ENCODE measurements around the gene PASD1. TPM values are rescaled to one million over a fixed set of nuclear protein-coding genes. Genes with fewer than 3 reads are reported as not detected.
A peak's percentile ranks its signal among the peaks of the same experiment; 100 is the strongest.

Gene PASD1
- total and polyA plus RNA-seq, 8 donors = 0.04 to 0.20 (median 0.09) TPM; not detected in 3

DNA sequence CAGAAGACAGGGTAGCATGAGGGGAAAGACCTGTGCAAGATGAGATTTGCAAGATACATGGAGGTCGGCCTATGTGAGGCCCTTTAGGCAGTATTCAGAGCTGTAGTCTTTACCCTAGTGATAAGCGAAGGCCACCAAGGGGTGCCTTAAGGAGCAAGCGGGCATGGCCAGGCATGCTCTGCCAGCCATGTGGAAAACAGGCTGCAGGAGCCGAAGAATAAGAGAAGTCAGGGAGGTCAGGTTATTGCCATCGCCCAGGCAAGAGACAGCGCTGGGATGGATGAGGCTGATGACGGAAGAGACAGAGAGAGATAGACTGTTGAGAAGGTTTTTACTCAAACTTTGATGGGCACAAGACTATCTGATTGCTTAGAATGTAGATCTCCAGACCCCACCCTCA is 145.3 kb downstream of the PASD1 start:
- DNase-seq (no peak), ATAC-seq (no peak)
- no peaks in the 10 kb centered on the region for H3K36me3 ChIP-seq
- no peak overlapping the region for H3K4me3 ChIP-seq
- H3K27me3 ChIP-seq = no peaks in the 10 kb centered on the region
- TF ChIP-seq, protein P1, sequence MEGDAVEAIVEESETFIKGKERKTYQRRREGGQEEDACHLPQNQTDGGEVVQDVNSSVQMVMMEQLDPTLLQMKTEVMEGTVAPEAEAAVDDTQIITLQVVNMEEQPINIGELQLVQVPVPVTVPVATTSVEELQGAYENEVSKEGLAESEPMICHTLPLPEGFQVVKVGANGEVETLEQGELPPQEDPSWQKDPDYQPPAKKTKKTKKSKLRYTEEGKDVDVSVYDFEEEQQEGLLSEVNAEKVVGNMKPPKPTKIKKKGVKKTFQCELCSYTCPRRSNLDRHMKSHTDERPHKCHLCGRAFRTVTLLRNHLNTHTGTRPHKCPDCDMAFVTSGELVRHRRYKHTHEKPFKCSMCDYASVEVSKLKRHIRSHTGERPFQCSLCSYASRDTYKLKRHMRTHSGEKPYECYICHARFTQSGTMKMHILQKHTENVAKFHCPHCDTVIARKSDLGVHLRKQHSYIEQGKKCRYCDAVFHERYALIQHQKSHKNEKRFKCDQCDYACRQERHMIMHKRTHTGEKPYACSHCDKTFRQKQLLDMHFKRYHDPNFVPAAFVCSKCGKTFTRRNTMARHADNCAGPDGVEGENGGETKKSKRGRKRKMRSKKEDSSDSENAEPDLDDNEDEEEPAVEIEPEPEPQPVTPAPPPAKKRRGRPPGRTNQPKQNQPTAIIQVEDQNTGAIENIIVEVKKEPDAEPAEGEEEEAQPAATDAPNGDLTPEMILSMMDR (IDR thresholded peaks at IDR 0.05) = no peak
- no peaks in the 10 kb centered on the region for H3K4me1 ChIP-seq
- no peak overlapping the region for H3K27ac ChIP-seq
- no peaks in the 10 kb centered on the region for H3K9me3 ChIP-seq
- intact Hi-C loops (cut with DNase I) = no loop called here

DNA sequence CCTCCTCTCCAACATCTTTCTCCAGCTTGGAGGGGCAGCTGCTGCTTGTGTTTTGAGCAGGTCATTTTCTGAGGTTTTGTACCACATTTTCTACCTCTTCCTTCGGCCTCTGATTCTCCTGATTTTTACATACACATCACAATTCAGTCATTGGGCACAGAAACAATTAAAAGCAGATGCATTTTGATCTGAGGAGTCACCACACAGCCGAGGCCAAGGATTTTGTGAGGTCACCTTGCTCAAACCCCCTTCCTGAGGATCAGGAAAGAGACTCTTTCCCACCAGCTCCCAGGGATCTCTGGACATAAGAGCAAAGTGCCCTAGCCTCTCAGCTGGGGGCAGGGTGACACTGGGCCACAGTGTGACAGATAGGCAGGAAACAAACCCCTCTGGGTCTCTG is 147.0 kb downstream of the PASD1 start:
- Histone ChIP-seq H3K4me1 (no peaks in the 10 kb centered on the region), H3K4me3 (no peak overlapping the region), H3K27ac (no peak overlapping the region), H3K36me3 (no peaks in the 10 kb centered on the region), H3K27me3 (no peaks in the 10 kb centered on the region), H3K9me3 (no peaks in the 10 kb centered on the region)
- DNase-seq = no peak
- no peak for ATAC-seq
- TF ChIP-seq, protein P1 (IDR thresholded peaks at IDR 0.05) = no peak
- intact Hi-C loops (cut with DNase I) = no loop called here

DNA sequence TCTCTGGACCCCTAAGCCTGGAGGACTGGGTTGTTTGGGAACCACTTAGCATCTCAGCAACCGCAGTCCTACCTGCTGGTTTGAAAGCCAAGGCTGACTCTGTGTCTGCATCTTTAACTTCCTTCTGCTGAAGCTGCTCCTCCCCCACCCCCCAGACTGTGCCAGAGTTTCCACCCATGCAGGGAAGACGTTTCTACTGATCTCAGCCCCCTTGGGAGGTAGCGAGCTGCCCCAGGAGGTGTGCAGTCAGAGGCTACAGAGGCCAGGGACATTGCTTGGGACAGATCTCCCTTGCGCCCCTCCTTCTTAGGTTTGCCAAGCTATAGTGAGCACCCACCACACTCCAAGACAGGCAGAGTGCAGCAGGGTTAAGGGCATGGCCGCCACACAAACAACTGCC is 147.7 kb downstream of the PASD1 start:
- Histone ChIP-seq H3K27ac (no peak overlapping the region), H3K4me3 (no peak overlapping the region), H3K27me3 (no peaks in the 10 kb centered on the region), H3K36me3 (no peaks in the 10 kb centered on the region), H3K4me1 (no peaks in the 10 kb centered on the region), H3K9me3 (no peaks in the 10 kb centered on the region)
- TF ChIP-seq, protein P1 (IDR thresholded peaks at IDR 0.05) = no peak
- DNase-seq (no peak), ATAC-seq (no peak)
- intact Hi-C loops (cut with DNase I) = no loop called here

DNA sequence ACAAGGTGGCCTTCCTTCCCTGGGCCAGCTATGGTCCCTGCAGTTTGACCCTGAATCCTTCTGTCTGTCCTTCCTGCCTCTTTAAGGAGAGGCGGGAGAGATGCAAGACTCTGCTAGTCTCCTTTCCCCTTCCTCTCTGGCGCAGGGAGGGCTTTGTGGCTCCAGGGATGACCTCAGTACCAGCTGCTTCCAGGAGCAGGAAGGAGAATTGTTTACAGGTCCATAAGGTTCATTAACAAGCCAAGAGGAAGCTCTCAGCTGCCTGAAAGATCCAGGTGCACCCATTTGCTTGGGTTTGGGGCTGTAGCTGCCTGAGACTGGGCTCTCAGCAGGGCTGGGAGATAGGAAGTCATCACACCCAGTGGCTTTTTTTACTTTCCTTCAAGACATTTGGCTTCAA is 148.3 kb downstream of the PASD1 start:
- no peak overlapping the region for H3K4me3 ChIP-seq

DNA sequence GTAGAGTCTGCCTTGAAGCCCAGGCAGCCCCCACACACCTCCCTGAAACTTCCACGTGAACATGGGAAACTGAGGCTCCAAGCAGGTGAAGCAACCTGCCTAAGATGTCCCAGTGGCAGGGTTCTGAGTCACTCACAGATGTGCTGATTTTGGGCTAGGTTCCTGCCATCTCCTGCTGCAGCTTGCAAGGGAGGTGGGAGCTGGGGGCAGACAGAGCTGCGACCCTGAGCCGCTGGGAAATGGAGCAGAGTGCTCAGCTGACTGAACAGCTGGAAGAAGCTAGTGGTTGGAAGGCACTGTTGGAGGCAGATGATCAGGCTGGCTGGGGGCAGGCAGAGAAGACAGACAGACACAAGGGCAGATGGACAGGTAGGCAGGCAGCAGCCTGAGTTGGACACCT is 148.8 kb downstream of the PASD1 start:
- intact Hi-C loops (cut with DNase I) = no loop called here
- no peak overlapping the region for H3K27ac ChIP-seq
- no peaks in the 10 kb centered on the region for H3K4me1 ChIP-seq
- H3K4me3 ChIP-seq = no peak overlapping the region
- no peaks in the 10 kb centered on the region for H3K27me3 ChIP-seq
- no peaks in the 10 kb centered on the region for H3K9me3 ChIP-seq
- ATAC-seq (no peak), DNase-seq (no peak)
- TF ChIP-seq, protein P1 (IDR thresholded peaks at IDR 0.05) = no peak
- H3K36me3 ChIP-seq = no peaks in the 10 kb centered on the region

More for the DNA sequence above, 148.3 kb downstream of the PASD1 start:
- DNase-seq (no peak), ATAC-seq (no peak)
- intact Hi-C loops (cut with DNase I) = no loop called here
- TF ChIP-seq, protein P1 (IDR thresholded peaks at IDR 0.05) = no peak
- peak overlapping the region in 1 of 2 donors; percentile 18 for H3K27ac ChIP-seq
- H3K4me1 ChIP-seq = no peaks in the 10 kb centered on the region
- H3K36me3 ChIP-seq = no peaks in the 10 kb centered on the region
- H3K27me3 ChIP-seq = no peaks in the 10 kb centered on the region
- no peaks in the 10 kb centered on the region for H3K9me3 ChIP-seq

Measured in left lung (tissue), 10 donors.